HepG2 (cell line): ENCODE results near the gene GOLPH3. TPM values are rescaled to one million over a fixed set of nuclear protein-coding genes. Genes with fewer than 3 reads are reported as not detected.

Experiments used
- ATAC-seq: fragments of 200-7000 bp; cut with Tn5 transposase; 3 replicates; pipeline ENCODE4 v1.9.1; 2020; ENCODE audit warnings: mild to moderate bottlenecking, moderate library complexity
- BruUV-seq: library from RNA; stranded (reverse); fragments of 400-500 nt; replicated peaks from 2 replicates; lab custom pipeline; 2021; lab: Mats Ljungman, UMichigan
- CTCF ChIA-PET: fragments of 300-600 bp; formaldehyde crosslinking; extraction: SDS; loops from one replicate; lab custom pipeline; 2021; ENCODE audit warnings: low total read pairs, inconsistent platforms, low intra/inter-chr PET ratio; lab: Yijun Ruan, JAX
- POLR2A ChIA-PET: fragments of 350-600 bp; sonication (Branson Sonifier 250); formaldehyde crosslinking; loops from one replicate; lab custom pipeline; 2020; ENCODE audit warnings: antibody characterized with exemption, inconsistent platforms; lab: Yijun Ruan, JAX
- DNase-seq: peaks from one replicate; pipeline ENCODE4 v3.0.0-alpha.2; 2015; ENCODE audit warnings: low spot score
- FAIRE-seq: peaks from 3 replicates; lab custom pipeline; 2011; peaks lifted over from hg19 to GRCh38; lab: Jason Lieb, UNC
- H2AFZ ChIP-seq: one replicate; pipeline ENCODE4 v1.6.1; 2011; ENCODE audit warnings: low read length, inconsistent platforms
- H3K27ac ChIP-seq: fragments of 300-600 bp; 3 replicates; pipeline ENCODE4 v1.8.0; 2011; ENCODE audit warnings: mixed run types, mild to moderate bottlenecking, mixed read lengths, low read length, inconsistent platforms; ENCODE audit not compliant: insufficient read depth; ENCODE audit errors: extremely low read length
- H3K27me3 ChIP-seq, 2 experiments: fragments of 200-600 bp in 1 of 2; 2 replicates in 1 of 2; 3 replicates in 1 of 2; pipeline versions ENCODE4 v1.6.0 to v1.8.0; 2011; ENCODE audit warnings: low read length in 2 of 2, mild to moderate bottlenecking in 2 of 2, moderate library complexity in 2 of 2, inconsistent platforms in 1 of 2; ENCODE audit not compliant: insufficient read depth in 2 of 2, control insufficient read depth in 1 of 2
- H3K36me3 ChIP-seq, 2 experiments: fragments of 200-600 bp in 1 of 2; replicated peaks in 1 of 2; 2 replicates in 1 of 2; 3 replicates in 1 of 2; pipeline versions ENCODE4 v1.5.1 to v1.8.0; 2011; ENCODE audit warnings: low read length in 2 of 2, inconsistent platforms in 1 of 2; ENCODE audit not compliant: insufficient read depth in 2 of 2, control insufficient read depth in 1 of 2
- H3K4me1 ChIP-seq: 2 replicates; pipeline ENCODE4 v1.5.1; 2012; ENCODE audit warnings: low read length, inconsistent platforms; ENCODE audit not compliant: insufficient read depth
- H3K4me2 ChIP-seq: 2 replicates; pipeline ENCODE4 v1.6.0; 2011; ENCODE audit warnings: low read depth, low read length, inconsistent platforms
- H3K4me3 ChIP-seq, 3 experiments: fragments of 200-600 bp in 1 of 3; sonication (generic), shearing (Covaris generic) in 1 of 3; replicated peaks in 1 of 3; 2 replicates each; pipeline ENCODE4 v1.5.1; 2011 to 2016; ENCODE audit warnings: low read length in 3 of 3, inconsistent platforms in 2 of 3, low read depth in 2 of 3, mild to moderate bottlenecking in 2 of 3, control low read depth in 1 of 3, mixed read lengths in 1 of 3; ENCODE audit not compliant: insufficient read depth in 1 of 3
- H3K79me2 ChIP-seq: one replicate; pipeline ENCODE4 v1.6.1; 2011; ENCODE audit warnings: low read length, inconsistent platforms; ENCODE audit not compliant: insufficient read depth
- H3K9ac ChIP-seq: 2 replicates; pipeline ENCODE4 v1.6.0; 2011; ENCODE audit warnings: mild to moderate bottlenecking, low read depth, low read length, inconsistent platforms; ENCODE audit not compliant: insufficient read depth
- H3K9me3 ChIP-seq: 2 replicates; pipeline ENCODE4 v1.5.1; 2012; ENCODE audit warnings: mild to moderate bottlenecking, low read length
- H4K20me1 ChIP-seq: 2 replicates; pipeline ENCODE4 v1.6.0; 2011; ENCODE audit warnings: inconsistent platforms, mild to moderate bottlenecking, low read length, moderate library complexity; ENCODE audit not compliant: insufficient read depth
- AKNA ChIP-seq: sonication (generic); formaldehyde crosslinking; IDR thresholded peaks from 2 replicates; pipeline ENCODE4 v1.4.0; 2020; ENCODE audit warnings: missing genetic modification reagents, borderline replicate concordance
- CREBL2 ChIP-seq: sonication (generic); formaldehyde crosslinking; IDR thresholded peaks from 2 replicates; pipeline ENCODE4 v1.8.1; 2023; ENCODE audit warnings: missing genetic modification reagents, mild to moderate bottlenecking, borderline replicate concordance
- MAFG ChIP-seq: sonication (generic); formaldehyde crosslinking; IDR thresholded peaks from 2 replicates; pipeline ENCODE4 v1.5.1; 2020; ENCODE audit warnings: mild to moderate bottlenecking, missing genetic modification reagents
- MAFK ChIP-seq, 2 experiments: IDR thresholded peaks in 1 of 2; conservative IDR thresholded peaks in 1 of 2; 2 replicates each; pipeline ENCODE4 v1.6.1; 2011; ENCODE audit warnings: improper control_type of control experiment in 2 of 2, low read length in 2 of 2
- NRL ChIP-seq: sonication (generic); formaldehyde crosslinking; IDR thresholded peaks from 2 replicates; pipeline ENCODE4 v1.5.0; 2020; ENCODE audit warnings: missing genetic modification reagents, mild to moderate bottlenecking, moderate library complexity, borderline replicate concordance
- PAWR ChIP-seq: sonication (generic); formaldehyde crosslinking; IDR thresholded peaks from 2 replicates; pipeline ENCODE4 v1.4.0; 2020; ENCODE audit warnings: missing genetic modification reagents, mild to moderate bottlenecking, borderline replicate concordance
- PLRG1 ChIP-seq: fragments of 450-650 bp; conservative IDR thresholded peaks from 2 replicates; pipeline ENCODE4 v1.6.1; 2016
- ZBTB2 ChIP-seq: sonication (generic); formaldehyde crosslinking; IDR thresholded peaks from 2 replicates; pipeline ENCODE4 v1.8.0; 2022; ENCODE audit warnings: low read depth, missing genetic modification reagents
- ZFAT ChIP-seq: sonication (generic); formaldehyde crosslinking; conservative IDR thresholded peaks from 2 replicates; pipeline ENCODE4 v1.8.1; 2023; ENCODE audit warnings: missing genetic modification reagents, inconsistent platforms
- ZNF350 ChIP-seq: sonication (generic); formaldehyde crosslinking; IDR thresholded peaks from 2 replicates; pipeline ENCODE4 v1.4.0; 2020; ENCODE audit warnings: mild to moderate bottlenecking, low read depth, missing genetic modification reagents, borderline replicate concordance
- ZNF674 ChIP-seq: sonication (generic); formaldehyde crosslinking; IDR thresholded peaks from 2 replicates; pipeline ENCODE4 v1.5.0; 2020; ENCODE audit warnings: low read depth, mild to moderate bottlenecking, missing genetic modification reagents
- ZNF780A ChIP-seq: sonication (generic); formaldehyde crosslinking; IDR thresholded peaks from 2 replicates; pipeline ENCODE4 v1.8.0; 2022; ENCODE audit warnings: mild to moderate bottlenecking, missing genetic modification reagents, moderate library complexity
- WGBS: methylation state at CpG from one replicate; pipeline ENCODE4 v1.1.6; 2017; ENCODE audit warnings: low lambda C conversion rate; 5-methylcytosine and 5-hydroxymethylcytosine counted together
- in situ Hi-C: cut with HindIII; loops from 2 replicates; pipeline ENCODE4 v1.10.0; 2017; ENCODE audit warnings: low pct_unique_long_range_greater_than_20kb; ENCODE audit not compliant: extremely low pct_ligation_motif_present
- intact Hi-C: fragments of 100-400 bp; cut with micrococcal nuclease; formaldehyde crosslinking; loops from one replicate; pipeline ENCODE4 v1.10.0; 2022; ENCODE audit not compliant: unreplicated experiment
- polyA plus RNA-seq, 8 experiments: library from polyadenylated mRNA; depleted of rRNA in 3 of 8; stranded (reverse) in 7 of 8; unstranded in 1 of 8; fragments of >200 nt; fragmentation: Illumina TruSeq in 4 of 8; extraction: Trizol in 4 of 8; gene quantifications; 2 replicates each; pipeline versions ENCODE4 v1.2.1 to v1.2.3, GENCODE V29; 2011 to 2016; ENCODE audit warnings: low read depth in 4 of 8, missing spikeins in 1 of 8, mixed read lengths in 1 of 8; ENCODE audit not compliant: insufficient read depth in 1 of 8
- total RNA-seq, 5 experiments: library from RNA; depleted of rRNA; stranded (reverse); fragments of >200 nt; fragmentation: Illumina TruSeq; extraction: Trizol; gene quantifications; 2 replicates each; pipeline ENCODE4 v1.2.3, GENCODE V29; 2016; ENCODE audit warnings: low read depth in 1 of 5

GOLPH3 gene
- total and polyA plus RNA-seq, 2 of the 13 experiments (the other 11 are each of a cell fraction or from before 2014, with no cell fraction given): 59.5 to 84.5 TPM

GRCh38 chr5:32207355-32207634 is 33.2 kb upstream of the GOLPH3 start (continued):
- TF ChIP-seq MAFG (CRISPR knock-in tag) (no peak), ZNF674 (CRISPR knock-in tag) (no peak), ZFAT (no peak), PAWR (CRISPR knock-in tag) (no peak), NRL (CRISPR knock-in tag) (no peak), ZBTB2 (CRISPR knock-in tag) (no peak)

GRCh38 chr5:32206509-32207354 is 32.6 kb upstream of the GOLPH3 start:
- Histone ChIP-seq H3K9me3 (no peaks in the 10 kb centered on the region), H3K4me1 (peaks cover 58% of the 10 kb centered on the region), H3K79me2 (no peaks in the 10 kb centered on the region), H3K27ac (no peak overlapping the region), H3K27me3 (no peaks in the 10 kb centered on the region), H3K36me3 (no peaks in the 10 kb centered on the region), H3K4me2 (no peak overlapping the region), H2AFZ (no peak overlapping the region), H4K20me1 (no peaks in the 10 kb centered on the region), H3K4me3 (no peak overlapping the region), H3K9ac (no peak overlapping the region)
- ChIA-PET POLR2A (interaction anchor here (1.3 kb wide), 1 partner anchor 33 kb away, joined by 3 read pairs; the partner anchor contains the start of gene GOLPH3), CTCF (no interaction called here)
- ATAC-seq (no peak), DNase-seq (no peak), FAIRE-seq (no peak)
- intact Hi-C loops: no loop called here
- 0 out of 4 replicates have a peak, but pooled peaks of 1 of the 2 experiments have one; percentile 4 for TF ChIP-seq MAFK (conservative IDR thresholded peaks at IDR 0.05 in 1 of 2, IDR thresholded peaks at IDR 0.05 in 1 of 2; ENCODE audit: low read length in 2 of 2)
- TF ChIP-seq CREBL2 (CRISPR knock-in tag): no peak
- TF ChIP-seq PLRG1: no peak
- TF ChIP-seq ZNF780A (CRISPR knock-in tag): no peak
- no peak for TF ChIP-seq ZNF350 (CRISPR knock-in tag)
- TF ChIP-seq AKNA (CRISPR knock-in tag): no peak
- in situ Hi-C loops: no loop called here
- BruUV-seq: no TSS peak
- WGBS: 93% methylated on average over 13 of the region's 13 CpGs
